Measurements from ENCODE around the gene SERHL2.
"Not testable (repeated sequence)": the region's sequence is repeated elsewhere in the genome, so short reads cannot be mapped to it uniquely, and the experiment has no call there.

The SERHL2 gene

GRCh38 chr22:42564699-42565098 is 10.9 kb downstream of the SERHL2 start:
- Histone ChIP-seq H3K27ac (no peak overlapping the region), H3K9me3 (ENCODE audit: severe bottlenecking) (peaks cover 4% of the 10 kb centered on the region), H3K4me3 (ENCODE audit: low read depth, low read length) (no peak overlapping the region), H3K36me3 (peaks cover 26% of the 10 kb centered on the region), H3K27me3 (ENCODE audit: insufficient read depth, low read depth, severe bottlenecking) (no peaks in the 10 kb centered on the region)
- DNase-seq = no peak
- TF ChIP-seq CTCF (IDR thresholded peaks at IDR 0.05; ENCODE audit: low read depth, low read length) = no peak

GRCh38 chr22:42565956-42566355 is 12.2 kb downstream of the SERHL2 start:
- DNase-seq = no peak
- no peaks in the 10 kb centered on the region for H3K27me3 ChIP-seq (ENCODE audit: insufficient read depth, low read depth, severe bottlenecking)
- no peak for TF ChIP-seq CTCF (IDR thresholded peaks at IDR 0.05; ENCODE audit: low read depth, low read length)
- peaks cover 4% of the 10 kb centered on the region for H3K9me3 ChIP-seq (ENCODE audit: severe bottlenecking)
- H3K27ac ChIP-seq = no peak overlapping the region
- H3K36me3 ChIP-seq = peaks cover 25% of the 10 kb centered on the region
- no peak overlapping the region for H3K4me3 ChIP-seq (ENCODE audit: low read depth, low read length)

- H3K9me3 ChIP-seq (ENCODE audit: severe bottlenecking); H3K4me3 ChIP-seq (ENCODE audit: low read depth, low read length); DNase-seq; H3K27me3 ChIP-seq (ENCODE audit: insufficient read depth, low read depth, severe bottlenecking); H3K27ac ChIP-seq: not testable (repeated sequence)
- peaks cover 30% of the 10 kb centered on the region for H3K36me3 ChIP-seq
Observed at GRCh38 chr22:42567950-42568349, 14.2 kb downstream of the SERHL2 start.

GRCh38 chr22:42570580-42570979 is 16.8 kb downstream of the SERHL2 start:
- H3K36me3 ChIP-seq = peaks cover 31% of the 10 kb centered on the region
- H3K27me3 ChIP-seq (ENCODE audit: insufficient read depth, low read depth, severe bottlenecking); DNase-seq: not testable (repeated sequence)

GRCh38 chr22:42571068-42571467 is 17.3 kb downstream of the SERHL2 start:
- peaks cover 26% of the 10 kb centered on the region for H3K36me3 ChIP-seq
- not testable (repeated sequence) for DNase-seq; H3K27me3 ChIP-seq (ENCODE audit: insufficient read depth, low read depth, severe bottlenecking); H3K4me3 ChIP-seq (ENCODE audit: low read depth, low read length); H3K9me3 ChIP-seq (ENCODE audit: severe bottlenecking); H3K27ac ChIP-seq

More at GRCh38 chr22:42570580-42570979, 16.8 kb downstream of the SERHL2 start:
- not testable (repeated sequence) for H3K9me3 ChIP-seq (ENCODE audit: severe bottlenecking); H3K4me3 ChIP-seq (ENCODE audit: low read depth, low read length); H3K27ac ChIP-seq

- not testable (repeated sequence) for H3K27ac ChIP-seq; H3K4me3 ChIP-seq (ENCODE audit: low read depth, low read length); DNase-seq; H3K9me3 ChIP-seq (ENCODE audit: severe bottlenecking); H3K27me3 ChIP-seq (ENCODE audit: insufficient read depth, low read depth, severe bottlenecking)
- peaks cover 33% of the 10 kb centered on the region for H3K36me3 ChIP-seq
Observed at GRCh38 chr22:42574046-42574445, 20.3 kb downstream of the SERHL2 start.

- not testable (repeated sequence) for H3K4me3 ChIP-seq (ENCODE audit: low read depth, low read length); H3K27me3 ChIP-seq (ENCODE audit: insufficient read depth, low read depth, severe bottlenecking); H3K9me3 ChIP-seq (ENCODE audit: severe bottlenecking); DNase-seq; H3K27ac ChIP-seq
- H3K36me3 ChIP-seq = peaks cover 29% of the 10 kb centered on the region
Observed at GRCh38 chr22:42574468-42574867, 20.7 kb downstream of the SERHL2 start.

GRCh38 chr22:42575996-42576574 is 22.3 kb downstream of the SERHL2 start:
- H3K4me3 ChIP-seq (ENCODE audit: low read depth, low read length); H3K27me3 ChIP-seq (ENCODE audit: insufficient read depth, low read depth, severe bottlenecking); H3K27ac ChIP-seq; H3K9me3 ChIP-seq (ENCODE audit: severe bottlenecking); DNase-seq: not testable (repeated sequence)
- H3K36me3 ChIP-seq = peaks cover 29% of the 10 kb centered on the region

- not testable (repeated sequence) for H3K27ac ChIP-seq; H3K9me3 ChIP-seq (ENCODE audit: severe bottlenecking); DNase-seq; H3K27me3 ChIP-seq (ENCODE audit: insufficient read depth, low read depth, severe bottlenecking); H3K4me3 ChIP-seq (ENCODE audit: low read depth, low read length)
- H3K36me3 ChIP-seq = peaks cover 27% of the 10 kb centered on the region
Observed at GRCh38 chr22:42577141-42577540, 23.4 kb downstream of the SERHL2 start.
